Ecto neural progenitor cell (in vitro differentiated cells): ENCODE measurements around the gene CCDC120.
A peak's percentile ranks its signal among the peaks of the same experiment; 100 is the strongest.

Source experiments
- DNase-seq: peaks from one replicate; pipeline ENCODE4 v3.0.0-alpha.2; 2018; ENCODE audit warnings: low spot score

Gene CCDC120

GRCh38 chrX:49058794-49059193, at the start of gene CCDC120:
TSS of gene CCDC120 (plus strand) at chrX:49058999. CDS start at chrX:49062042, 3,043 bp downstream.
- no peak for DNase-seq

GRCh38 chrX:49019050-49019449, 39.7 kb upstream of the CCDC120 start:
- no peak for DNase-seq

GRCh38 chrX:49019599-49020249, 39.1 kb upstream of the CCDC120 start:
- no peak for DNase-seq

- DNase-seq = no peak
These were observed 28.9 kb upstream of the CCDC120 start for GRCh38 chrX:49029876-49030275.

- no peak for DNase-seq
These were observed 28.5 kb upstream of the CCDC120 start for GRCh38 chrX:49030283-49030682.

GRCh38 chrX:49037883-49038475, 20.8 kb upstream of the CCDC120 start:
- no peak for DNase-seq

GRCh38 chrX:49039598-49040375, 19.0 kb upstream of the CCDC120 start:
- DNase-seq = peak; percentile 80

GRCh38 chrX:49040376-49040955, 18.3 kb upstream of the CCDC120 start:
- DNase-seq = no peak

- DNase-seq = no peak
These were observed 16.8 kb upstream of the CCDC120 start for GRCh38 chrX:49041744-49042580.

GRCh38 chrX:49042581-49043219, 16.1 kb upstream of the CCDC120 start:
- no peak for DNase-seq

- peak; percentile 96 for DNase-seq
These were observed 15.4 kb upstream of the CCDC120 start, which contains the start of gene TFE3 for GRCh38 chrX:49043220-49043986. TSS of gene TFE3 (minus strand) at chrX:49043357. CDS start at chrX:49043226, 131 bp downstream.

GRCh38 chrX:49043987-49044281, 14.9 kb upstream of the CCDC120 start:
- no peak for DNase-seq

GRCh38 chrX:49053223-49054072, 5.4 kb upstream of the CCDC120 start:
- peak; percentile 85 for DNase-seq

- DNase-seq = no peak
These were observed 4.6 kb upstream of the CCDC120 start for GRCh38 chrX:49054073-49054762.

- no peak for DNase-seq
These were observed 402 bp downstream of the CCDC120 start for GRCh38 chrX:49059201-49059600.

GRCh38 chrX:49059681-49060085, 884 bp downstream of the CCDC120 start:
- no peak for DNase-seq

GRCh38 chrX:49060914-49061313, 2.1 kb downstream of the CCDC120 start:
- no peak for DNase-seq

GRCh38 chrX:49061490-49061889, 2.7 kb downstream of the CCDC120 start:
- DNase-seq = no peak

GRCh38 chrX:49061916-49062315, 3.1 kb downstream of the CCDC120 start:
- DNase-seq = no peak
